ENCODE data around the gene RINL.
A peak's percentile ranks its signal among the peaks of the same experiment; 100 is the strongest.

The RINL gene

DNA sequence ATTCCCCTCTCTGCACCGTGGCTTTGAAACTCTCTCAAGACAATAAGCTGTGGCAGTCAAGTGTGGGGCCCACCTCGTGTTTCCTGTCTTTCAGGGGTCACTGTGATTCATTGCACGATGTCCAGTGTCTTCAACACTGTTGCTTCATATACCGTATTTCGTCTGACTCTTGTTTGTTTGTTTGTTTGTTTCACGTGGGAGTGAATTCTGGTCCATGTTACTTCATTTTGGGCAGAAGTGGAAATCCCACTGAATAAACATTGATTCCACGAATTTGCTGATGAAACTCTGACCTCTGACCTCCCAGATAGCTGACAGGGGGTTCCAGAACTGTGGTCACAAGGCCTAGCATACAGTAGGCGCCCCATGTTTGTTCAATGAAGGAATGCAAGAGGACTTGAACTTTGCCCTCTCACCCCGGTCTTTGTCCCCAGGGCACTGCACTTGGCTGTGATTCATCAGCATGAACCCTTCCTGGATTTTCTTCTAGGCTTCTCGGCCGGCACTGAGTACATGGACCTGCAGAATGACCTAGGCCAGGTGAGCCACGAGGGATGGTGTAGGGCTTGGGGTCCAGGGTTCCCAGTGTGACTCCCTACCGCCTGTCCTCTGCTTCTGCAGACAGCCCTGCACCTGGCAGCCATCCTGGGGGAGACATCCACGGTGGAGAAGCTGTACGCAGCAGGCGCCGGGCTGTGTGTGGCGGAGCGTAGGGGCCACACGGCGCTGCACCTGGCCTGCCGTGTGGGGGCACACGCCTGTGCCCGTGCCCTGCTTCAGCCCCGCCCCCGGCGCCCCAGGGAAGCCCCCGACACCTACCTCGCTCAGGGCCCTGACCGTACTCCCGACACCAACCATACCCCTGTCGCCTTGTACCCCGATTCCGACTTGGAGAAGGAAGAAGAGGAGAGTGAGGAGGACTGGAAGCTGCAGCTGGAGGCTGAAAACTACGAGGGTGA, 26.8 kb upstream of the RINL start:
- TF ChIP-seq, protein P1, sequence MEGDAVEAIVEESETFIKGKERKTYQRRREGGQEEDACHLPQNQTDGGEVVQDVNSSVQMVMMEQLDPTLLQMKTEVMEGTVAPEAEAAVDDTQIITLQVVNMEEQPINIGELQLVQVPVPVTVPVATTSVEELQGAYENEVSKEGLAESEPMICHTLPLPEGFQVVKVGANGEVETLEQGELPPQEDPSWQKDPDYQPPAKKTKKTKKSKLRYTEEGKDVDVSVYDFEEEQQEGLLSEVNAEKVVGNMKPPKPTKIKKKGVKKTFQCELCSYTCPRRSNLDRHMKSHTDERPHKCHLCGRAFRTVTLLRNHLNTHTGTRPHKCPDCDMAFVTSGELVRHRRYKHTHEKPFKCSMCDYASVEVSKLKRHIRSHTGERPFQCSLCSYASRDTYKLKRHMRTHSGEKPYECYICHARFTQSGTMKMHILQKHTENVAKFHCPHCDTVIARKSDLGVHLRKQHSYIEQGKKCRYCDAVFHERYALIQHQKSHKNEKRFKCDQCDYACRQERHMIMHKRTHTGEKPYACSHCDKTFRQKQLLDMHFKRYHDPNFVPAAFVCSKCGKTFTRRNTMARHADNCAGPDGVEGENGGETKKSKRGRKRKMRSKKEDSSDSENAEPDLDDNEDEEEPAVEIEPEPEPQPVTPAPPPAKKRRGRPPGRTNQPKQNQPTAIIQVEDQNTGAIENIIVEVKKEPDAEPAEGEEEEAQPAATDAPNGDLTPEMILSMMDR (conservative IDR thresholded peaks at IDR 0.05; ENCODE audit: low read depth, low read length), result no peak
- no peak for DNase-seq (ENCODE audit: low read depth)
- no peak overlapping the region for H3K4me3 ChIP-seq (ENCODE audit: low read length)

DNA sequence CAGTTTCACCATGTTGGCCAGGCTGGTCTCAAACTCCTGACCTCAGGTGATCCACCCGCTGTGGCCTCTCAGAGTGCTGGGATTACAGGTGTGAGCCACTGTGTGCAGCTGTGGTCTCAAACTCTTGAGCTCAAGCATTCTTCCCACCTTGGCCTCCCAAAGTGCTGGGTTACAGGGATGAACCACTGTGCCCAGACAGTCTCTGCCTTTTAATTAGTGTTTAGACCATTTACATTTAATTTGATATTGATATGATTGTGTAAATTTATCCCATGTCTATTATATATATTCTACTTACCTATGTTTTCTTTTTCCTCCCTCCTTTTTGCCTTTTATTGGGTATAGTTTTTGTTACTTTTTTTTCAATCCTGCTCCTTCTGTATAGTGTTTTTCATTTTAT, 23.6 kb upstream of the RINL start:
- H3K4me3 ChIP-seq (ENCODE audit: low read length), result no peak overlapping the region
- no peak for DNase-seq (ENCODE audit: low read depth)
- TF ChIP-seq, protein P1 (conservative IDR thresholded peaks at IDR 0.05; ENCODE audit: low read depth, low read length), result no peak

DNA sequence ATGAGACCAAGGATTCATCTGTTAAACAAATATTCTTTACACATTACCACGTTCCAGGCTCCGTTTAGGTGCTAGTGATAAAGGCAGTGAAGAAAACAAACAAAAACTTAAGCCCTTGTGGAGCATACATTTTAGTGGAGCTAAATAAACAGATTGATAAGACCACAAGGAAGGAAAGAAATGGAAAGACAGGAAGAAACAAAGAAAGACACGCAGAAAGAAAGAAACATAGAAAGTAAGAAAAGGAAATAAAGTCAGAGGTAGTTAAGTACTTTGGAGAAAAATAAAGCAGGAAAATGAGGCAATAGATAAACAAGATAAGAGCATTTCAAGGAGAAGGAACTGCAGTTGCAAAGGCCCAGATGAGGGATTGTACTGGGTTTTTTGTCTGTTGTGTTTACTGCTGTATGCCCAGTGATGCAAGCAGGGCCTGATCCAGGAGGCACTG, 22.7 kb upstream of the RINL start:
- TF ChIP-seq, protein P1 (conservative IDR thresholded peaks at IDR 0.05; ENCODE audit: low read depth, low read length), result no peak

DNA sequence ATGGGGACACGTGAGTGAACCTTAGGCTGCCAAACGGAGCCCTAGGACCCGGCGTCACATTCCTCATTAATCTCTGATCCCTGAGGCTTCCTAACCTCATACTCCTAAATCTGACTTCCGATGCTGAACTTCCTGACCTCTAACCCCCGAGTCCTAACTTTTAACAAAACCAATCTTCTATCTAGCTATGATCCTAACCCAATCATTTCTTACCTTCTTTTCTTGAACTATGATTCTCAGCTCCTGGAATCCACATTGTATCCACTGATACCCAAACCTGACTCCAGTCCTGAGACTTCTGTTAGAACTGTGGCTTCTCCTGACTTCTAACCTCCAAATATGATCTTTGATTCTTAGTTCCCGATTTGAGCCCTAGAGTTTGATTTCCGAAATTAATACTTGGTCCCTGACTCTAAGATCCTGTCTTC, 22.1 kb upstream of the RINL start:
- no peak for DNase-seq (ENCODE audit: low read depth)
- peak overlapping the region; percentile 89 for H3K4me3 ChIP-seq (ENCODE audit: low read length)

More for the DNA sequence above, 22.7 kb upstream of the RINL start:
- peak overlapping the region; percentile 89 for H3K4me3 ChIP-seq (ENCODE audit: low read length)
- no peak for DNase-seq (ENCODE audit: low read depth)

DNA sequence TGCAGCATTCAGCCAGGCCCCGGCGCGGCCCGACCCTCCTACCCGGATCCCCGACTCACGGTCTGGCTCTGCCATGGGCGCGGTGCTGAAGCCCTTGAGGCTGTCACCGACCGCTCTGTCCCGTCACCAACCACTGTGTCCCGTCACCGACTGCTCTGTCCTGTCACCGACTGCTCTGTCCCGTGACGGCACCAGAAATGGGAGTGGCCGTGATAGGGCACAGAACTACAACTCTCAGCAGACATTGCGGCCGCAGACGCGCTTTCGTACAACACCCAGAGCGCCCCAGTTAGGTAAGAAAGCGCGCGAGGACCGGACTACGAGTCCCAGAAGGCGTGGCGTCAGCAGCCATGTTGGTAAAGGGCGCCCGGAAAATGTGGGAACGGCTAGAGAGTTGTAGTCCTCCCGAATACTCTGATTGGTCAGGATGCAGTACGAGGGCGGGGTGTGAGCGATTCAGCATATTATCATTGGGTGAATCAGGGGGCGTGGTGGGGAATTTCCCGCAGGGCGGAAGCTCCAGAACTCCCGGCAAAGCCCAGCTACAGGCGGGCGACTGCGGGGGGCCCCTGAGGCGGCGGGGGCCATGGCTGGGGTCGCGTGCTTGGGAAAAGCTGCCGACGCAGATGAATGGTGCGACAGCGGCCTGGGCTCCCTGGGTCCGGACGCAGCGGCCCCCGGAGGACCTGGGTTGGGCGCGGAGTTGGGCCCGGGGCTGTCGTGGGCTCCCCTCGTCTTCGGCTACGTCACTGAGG, 21.5 kb upstream of the RINL start, which contains the start of the genes NFKBIB and SIRT2:
Gene NFKBIB, plus strand, starts transcription at position 523 of the 755 bp plus-strand sequence. Its CDS starts 64 bp downstream, at position 587.
Gene SIRT2, minus strand, starts transcription at position 172 of the 755 bp plus-strand sequence. Its CDS starts 97 bp downstream, at position 75.
- peak; percentile 99 for DNase-seq (ENCODE audit: low read depth)
- TF ChIP-seq, protein P1 (conservative IDR thresholded peaks at IDR 0.05; ENCODE audit: low read depth, low read length), result no peak
- H3K4me3 ChIP-seq (ENCODE audit: low read length), result peak within 1 kb of the TSS; percentile 89

More for the DNA sequence above, 22.1 kb upstream of the RINL start:
- TF ChIP-seq, protein P1 (conservative IDR thresholded peaks at IDR 0.05; ENCODE audit: low read depth, low read length), result no peak

DNA sequence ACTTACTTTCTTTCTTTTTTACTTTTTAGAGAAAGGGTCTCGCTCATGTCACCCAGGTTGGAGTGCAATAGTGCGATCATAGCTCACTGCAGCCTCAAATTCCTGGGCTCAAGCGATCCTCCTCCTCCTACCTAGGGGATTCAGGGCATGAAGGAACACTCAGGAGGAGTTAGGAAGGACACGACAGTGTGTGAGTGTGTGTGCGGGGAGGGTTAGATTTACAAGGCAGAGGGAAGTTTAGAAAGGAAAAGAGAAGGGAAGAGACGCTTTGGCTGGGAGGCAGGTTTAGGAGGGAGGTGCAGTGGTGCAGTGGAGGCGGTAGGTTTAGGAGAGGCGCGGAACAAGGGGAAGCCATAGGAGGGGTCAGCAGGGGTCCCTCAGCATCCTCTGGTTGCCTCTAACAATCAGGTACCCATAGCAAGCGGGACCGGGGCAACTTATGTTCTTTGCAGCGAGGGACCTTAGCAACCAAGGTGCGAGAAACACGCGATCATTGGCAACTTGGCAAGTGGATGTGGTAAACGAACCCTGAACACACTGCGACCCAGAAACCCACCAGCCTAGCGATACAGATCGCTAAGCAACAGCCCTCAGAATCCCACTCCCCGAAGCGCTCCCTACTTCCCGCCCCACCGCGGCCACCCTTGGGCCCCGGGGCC, 20.8 kb upstream of the RINL start:
- DNase-seq (ENCODE audit: low read depth), result no peak

More for the DNA sequence above, 20.8 kb upstream of the RINL start:
- peak overlapping the region; percentile 89 for H3K4me3 ChIP-seq (ENCODE audit: low read length)
- TF ChIP-seq, protein P1 (conservative IDR thresholded peaks at IDR 0.05; ENCODE audit: low read depth, low read length), result no peak
